ENCODE data around the gene CA9.
"Not testable (repeated sequence)": the region's sequence is repeated elsewhere in the genome, so short reads cannot be mapped to it uniquely, and the experiment has no call there.

Gene CA9

DNA sequence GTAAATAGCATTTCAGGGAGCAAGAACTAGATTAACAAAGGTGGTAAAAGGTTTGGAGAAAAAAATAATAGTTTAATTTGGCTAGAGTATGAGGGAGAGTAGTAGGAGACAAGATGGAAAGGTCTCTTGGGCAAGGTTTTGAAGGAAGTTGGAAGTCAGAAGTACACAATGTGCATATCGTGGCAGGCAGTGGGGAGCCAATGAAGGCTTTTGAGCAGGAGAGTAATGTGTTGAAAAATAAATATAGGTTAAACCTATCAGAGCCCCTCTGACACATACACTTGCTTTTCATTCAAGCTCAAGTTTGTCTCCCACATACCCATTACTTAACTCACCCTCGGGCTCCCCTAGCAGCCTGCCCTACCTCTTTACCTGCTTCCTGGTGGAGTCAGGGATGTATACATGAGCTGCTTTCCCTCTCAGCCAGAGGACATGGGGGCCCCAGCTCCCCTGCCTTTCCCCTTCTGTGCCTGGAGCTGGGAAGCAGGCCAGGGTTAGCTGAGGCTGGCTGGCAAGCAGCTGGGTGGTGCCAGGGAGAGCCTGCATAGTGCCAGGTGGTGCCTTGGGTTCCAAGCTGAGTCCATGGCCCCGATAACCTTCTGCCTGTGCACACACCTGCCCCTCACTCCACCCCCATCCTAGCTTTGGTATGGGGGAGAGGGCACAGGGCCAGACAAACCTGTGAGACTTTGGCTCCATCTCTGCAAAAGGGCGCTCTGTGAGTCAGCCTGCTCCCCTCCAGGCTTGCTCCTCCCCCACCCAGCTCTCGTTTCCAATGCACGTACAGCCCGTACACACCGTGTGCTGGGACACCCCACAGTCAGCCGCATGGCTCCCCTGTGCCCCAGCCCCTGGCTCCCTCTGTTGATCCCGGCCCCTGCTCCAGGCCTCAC, at the start of gene CA9:
CA9 (plus strand) TSS at position 797 of the 893 bp plus-strand sequence; CDS start at position 829, 32 bp downstream.
- no peak for DNase-seq

DNA sequence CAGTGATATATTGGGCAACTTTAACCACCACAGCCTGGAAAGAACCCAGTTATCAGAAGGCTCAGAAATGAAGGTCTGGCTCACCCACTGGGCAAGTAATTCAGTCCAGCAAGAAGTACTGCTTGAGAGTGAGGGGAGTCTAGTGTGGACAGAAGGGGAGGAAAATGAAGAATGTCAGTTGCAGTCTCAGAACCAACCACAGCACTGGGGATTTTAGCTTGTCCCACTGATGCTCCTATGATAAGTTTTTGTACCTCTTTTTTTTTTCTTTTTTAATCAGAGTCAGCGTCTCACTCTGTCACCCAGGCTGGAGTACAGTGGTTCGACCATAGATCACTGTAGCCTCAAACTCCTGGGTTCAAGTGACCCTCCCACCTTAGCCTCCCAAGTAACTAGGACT, 46.2 kb upstream of the CA9 start:
- DNase-seq: no peak

DNA sequence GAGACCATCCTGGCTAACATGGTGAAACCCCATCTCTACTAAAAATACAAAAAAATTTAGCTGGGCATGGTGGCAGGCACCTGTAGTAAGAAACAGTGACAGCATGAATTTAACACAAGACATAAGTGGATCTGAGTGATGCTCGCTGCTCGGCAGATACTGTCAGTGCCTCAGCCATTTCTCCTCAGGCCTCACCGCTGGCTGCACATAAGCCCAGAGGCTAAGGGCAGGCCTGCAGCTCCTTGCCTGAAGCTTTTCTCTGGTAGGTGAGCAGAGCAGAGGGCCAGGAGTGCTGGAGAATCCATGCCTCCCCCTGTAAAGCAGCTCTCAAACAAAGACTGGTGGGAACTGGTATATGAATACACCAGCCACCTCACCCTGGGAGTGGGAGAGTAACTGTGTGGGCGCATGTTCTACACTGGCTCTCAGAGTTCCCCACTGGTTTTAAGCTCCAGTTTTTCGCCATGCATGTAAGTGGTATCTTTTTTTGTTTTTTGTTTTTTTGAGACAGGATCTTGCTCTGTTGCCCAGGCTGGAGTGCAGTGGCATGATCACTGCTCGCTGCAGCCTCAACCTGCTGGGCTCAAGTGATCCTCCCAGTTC, 45.2 kb upstream of the CA9 start:
- no peak for DNase-seq

DNA sequence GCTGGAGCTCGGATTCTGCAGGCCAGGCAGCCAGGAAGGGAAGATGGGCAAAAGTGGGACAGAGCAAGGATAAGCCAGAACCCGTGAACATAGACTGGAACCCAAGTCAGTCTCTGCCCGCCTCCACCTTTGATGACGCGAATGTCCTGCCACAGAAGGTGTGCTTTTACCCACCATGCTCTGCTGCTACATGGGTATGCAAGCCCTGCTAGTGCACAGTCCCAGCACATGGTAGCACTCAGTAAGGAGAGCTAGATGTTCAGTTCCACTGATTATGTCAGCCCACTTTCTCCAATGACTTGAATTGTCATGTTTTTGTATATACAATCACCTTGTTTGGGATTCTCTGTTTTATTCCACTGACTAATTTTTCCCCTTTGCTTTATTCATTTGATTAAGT, 44.1 kb upstream of the CA9 start:
- DNase-seq: no peak

DNA sequence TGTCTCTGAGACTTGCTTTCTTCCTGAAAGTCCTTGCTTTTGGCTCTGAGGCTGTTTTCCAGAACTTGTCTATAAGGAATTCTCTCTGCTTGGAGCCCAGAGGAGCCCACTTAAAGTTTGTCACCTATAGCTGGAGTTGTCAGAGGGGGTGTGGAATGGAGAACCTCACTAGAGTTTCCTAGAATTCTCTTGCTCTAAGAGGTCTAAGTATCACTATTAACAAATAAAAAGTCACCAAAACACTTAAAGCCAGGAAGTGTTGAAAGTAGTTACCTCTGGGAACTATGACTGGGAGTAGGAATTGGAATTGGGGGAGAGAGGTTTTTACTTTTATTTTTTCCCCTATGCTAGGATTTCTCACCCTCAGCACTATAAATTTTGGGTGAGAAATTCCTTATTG, 38.0 kb upstream of the CA9 start:
- DNase-seq: no peak

DNA sequence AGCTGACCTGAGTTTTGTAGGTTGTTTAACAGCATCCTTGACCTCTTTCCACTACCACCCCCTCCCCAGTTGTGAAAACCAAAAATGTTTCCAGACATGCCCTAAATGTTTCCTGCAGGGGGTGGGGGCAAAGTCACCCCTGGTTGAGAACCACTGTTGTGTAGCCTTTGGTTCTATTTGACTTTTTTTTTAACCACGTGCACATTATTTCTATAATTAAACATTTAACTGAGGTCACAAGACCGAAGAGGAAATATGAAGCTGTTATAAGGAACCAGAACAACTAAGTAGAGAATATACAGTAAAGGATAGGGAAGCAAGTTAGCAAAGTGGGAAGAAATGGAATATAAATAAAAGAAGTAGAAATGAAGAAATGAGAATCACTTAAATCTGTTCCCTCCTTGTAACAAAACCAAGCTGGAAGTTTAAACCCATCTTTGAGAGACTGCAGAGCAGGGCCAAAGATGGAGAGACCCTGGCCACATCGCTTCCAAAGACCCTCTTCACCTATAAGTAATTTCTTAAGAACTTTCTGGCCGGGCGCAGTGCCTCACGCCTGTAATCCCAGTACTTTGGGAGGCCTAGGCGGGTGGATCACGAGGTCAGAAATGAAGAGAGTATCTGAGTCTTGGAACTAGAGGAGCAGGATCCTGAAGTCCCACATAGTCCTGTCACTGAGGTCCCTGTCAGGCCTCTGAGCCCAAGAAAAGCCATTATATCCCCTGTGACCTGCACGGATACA, 37.4 kb upstream of the CA9 start:
- DNase-seq: no peak

DNA sequence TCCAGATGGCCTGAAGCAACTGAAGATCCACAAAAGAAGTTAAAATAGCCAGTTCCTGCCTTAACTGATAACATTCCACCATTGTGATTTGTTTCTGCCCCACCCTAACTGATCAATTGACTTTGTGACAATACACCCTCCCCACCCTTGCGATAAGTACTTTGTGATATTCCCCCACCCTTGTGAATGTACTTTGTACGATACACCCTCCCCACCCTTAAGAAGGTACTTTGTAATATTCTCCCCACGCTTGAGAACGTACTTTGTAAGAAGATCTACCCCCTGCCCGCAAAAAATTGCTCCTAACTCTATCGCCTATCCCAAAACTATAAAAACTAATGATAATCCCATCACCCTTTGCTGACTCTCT, 36.9 kb upstream of the CA9 start:
- DNase-seq: not testable (repeated sequence)

DNA sequence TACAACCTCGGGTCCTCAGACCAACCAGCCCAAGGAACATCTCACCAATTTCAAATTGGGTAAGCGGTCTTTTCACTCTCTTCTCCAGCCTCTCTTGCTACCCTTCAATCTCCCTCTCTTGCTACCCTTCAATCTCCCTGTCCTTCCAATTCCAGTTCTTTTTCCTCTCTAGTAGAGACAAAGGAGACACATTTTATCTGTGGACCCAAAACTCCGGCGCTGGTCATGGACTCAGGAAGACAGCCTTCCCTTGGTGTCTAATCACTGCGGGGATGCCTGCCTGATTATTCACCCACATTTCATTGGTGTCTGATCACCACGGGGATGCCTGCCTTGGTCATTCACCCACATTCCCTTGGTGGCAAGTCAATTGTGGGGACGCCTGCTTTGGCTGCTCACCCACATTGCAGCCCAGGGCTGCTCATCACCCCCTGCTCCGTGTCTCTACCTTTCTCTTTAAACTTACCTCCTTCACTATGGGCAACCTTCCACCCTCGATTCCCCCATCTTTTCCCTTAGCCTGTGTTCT, 36.2 kb upstream of the CA9 start:
- not testable (repeated sequence) for DNase-seq

DNA sequence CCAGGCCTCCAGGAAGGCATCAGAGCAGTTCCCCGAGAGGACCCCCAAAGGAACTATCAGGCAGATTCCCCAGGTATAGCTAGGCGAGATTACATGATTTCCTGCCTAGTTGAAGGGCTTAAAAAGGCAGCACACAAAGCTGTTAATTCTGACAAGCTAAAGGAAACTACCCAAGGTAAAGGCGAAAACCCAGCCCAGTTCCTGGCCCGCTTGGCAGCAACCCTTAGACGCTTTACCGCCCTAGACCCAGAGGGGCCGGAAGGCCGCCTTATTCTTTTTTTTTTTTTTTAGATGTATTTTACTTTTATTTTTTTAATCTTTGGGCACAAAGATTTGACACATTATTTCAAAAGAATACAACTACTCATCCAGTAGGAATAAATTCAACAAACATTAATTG, 35.0 kb upstream of the CA9 start:
- DNase-seq: not testable (repeated sequence)

DNA sequence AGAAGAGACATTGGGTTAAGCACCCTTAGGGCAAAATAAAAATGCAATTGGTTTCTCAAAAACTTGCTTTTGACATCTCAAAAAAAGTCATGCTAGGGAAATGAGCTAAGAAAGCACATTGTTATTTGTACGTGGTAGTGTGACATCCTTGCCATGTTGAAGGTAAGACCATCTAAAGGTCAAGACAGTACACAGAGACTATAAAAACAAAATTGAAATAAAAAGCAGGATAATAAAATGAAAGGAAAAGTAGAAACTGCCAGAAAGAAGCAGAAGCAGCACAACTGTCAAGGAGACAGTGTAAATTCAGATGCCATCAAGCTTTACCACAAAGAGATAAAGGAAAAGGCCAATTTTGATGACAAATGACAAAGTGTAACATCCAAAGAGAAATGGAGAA, 34.5 kb upstream of the CA9 start:
- DNase-seq: not testable (repeated sequence)

DNA sequence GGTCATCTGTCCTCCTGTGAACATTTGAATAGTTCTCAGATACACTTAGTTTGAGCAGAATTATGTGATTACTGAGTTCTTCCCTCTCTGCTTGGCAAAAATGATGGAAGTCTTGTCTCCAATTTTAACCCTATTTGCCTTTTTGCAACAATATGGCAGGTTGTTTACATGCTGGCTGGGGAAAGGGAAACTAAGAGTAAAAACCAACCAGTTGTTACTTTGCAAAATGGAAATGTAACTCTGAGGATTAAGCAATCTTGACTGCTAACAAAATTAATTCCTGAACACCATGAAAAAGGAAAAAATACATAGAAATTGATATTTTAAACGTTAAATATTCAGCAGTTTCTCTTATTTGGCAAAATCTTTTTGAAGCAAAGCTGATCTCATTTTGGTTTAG, 34.1 kb upstream of the CA9 start:
- no peak for DNase-seq

DNA sequence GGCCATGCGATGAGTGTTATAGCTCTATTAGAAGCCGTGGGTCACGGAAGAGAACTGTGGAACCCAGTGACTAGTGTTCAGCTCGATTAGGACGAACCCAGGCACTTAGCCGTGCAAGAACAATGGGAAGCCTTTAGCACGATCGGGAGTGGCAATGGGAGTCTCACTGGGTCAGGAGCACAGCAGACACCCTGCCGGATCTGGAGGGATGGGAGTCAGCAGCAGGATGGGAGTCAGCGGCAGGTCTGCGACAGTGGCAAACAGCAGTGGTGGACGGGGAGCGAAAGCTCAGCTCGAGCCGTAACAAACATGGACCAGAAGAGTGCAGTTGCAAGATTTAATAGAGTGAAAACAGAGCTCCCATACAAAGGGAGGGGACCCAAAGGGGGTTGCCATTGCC, 33.3 kb upstream of the CA9 start:
- not testable (repeated sequence) for DNase-seq

DNA sequence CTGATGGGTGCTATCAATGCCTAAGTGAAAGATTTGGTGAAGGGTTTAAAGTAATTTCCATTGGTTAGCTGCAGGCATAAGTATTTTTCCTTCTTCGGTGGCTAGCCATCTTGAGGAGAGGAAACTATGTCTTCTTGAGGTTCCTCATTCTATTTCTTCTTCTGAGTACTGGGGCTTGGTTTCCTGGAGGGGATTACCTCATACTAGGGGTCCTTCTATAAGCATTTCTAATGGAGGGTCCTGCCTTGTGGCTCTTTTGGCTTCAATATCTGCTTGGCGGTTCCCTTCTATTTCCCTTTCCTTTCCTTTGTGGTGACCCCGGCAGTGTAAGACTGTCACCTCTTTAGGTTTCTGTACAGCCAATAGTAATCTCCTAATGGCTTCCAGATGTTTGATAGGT, 32.2 kb upstream of the CA9 start:
- DNase-seq: not testable (repeated sequence)

DNA sequence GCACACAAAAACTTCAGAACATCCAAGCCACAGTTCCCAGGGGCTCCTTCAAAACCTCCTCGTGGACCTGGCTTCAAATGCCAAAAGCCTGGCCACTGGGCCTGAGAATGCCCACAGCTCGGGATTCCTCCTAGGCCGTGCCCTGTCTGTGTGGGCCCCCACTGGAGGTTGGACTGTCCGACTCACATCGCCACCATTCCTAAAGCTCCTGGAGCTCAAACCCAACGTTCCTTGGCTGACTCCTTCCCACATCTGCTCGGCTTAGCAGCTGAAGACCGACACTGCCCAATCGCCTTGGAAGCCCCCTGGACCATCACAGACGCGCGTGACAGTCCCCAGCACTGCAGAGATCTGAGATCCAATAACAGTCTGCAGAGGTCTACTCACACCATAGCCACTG, 30.7 kb upstream of the CA9 start:
- no peak for DNase-seq

DNA sequence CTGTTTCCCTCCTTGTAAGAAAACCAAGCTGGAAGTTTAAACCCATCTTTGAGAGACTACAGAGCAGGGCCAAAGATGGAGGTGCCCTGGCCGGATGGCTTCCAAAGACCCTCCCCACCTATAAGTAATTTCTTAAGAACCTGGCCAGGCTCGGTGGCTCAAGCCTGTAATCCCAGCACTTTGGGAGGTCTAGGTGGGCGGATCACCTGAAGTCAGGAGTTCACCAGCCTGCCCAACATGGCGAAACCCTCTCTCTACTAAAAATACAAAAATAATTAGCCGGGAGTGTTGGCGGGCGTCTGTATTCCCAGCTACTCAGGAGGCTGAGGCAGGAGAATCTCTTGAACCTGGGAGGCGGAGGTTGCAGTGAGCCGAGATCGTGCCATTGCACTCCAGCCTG, 28.0 kb upstream of the CA9 start:
- DNase-seq: not testable (repeated sequence)

DNA sequence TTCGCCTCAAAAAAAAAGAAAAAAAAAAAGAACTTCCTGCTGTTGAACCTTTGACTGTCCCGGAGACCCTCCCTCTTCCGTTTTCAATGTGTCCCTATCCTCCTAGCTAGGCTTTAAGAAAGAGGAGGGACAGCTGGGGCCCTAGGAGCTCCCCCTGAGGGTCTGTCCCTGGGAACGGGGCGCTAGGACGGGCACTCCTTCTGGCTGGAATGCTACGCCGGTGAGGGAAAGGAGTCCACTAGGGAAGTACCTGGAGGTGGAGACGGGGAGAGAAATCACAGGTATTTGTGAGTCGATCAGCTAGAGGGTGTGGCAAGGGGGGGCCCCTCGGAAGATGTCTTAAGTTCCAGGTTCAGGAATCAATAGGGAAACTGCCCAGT, 27.6 kb upstream of the CA9 start:
- DNase-seq: no peak

DNA sequence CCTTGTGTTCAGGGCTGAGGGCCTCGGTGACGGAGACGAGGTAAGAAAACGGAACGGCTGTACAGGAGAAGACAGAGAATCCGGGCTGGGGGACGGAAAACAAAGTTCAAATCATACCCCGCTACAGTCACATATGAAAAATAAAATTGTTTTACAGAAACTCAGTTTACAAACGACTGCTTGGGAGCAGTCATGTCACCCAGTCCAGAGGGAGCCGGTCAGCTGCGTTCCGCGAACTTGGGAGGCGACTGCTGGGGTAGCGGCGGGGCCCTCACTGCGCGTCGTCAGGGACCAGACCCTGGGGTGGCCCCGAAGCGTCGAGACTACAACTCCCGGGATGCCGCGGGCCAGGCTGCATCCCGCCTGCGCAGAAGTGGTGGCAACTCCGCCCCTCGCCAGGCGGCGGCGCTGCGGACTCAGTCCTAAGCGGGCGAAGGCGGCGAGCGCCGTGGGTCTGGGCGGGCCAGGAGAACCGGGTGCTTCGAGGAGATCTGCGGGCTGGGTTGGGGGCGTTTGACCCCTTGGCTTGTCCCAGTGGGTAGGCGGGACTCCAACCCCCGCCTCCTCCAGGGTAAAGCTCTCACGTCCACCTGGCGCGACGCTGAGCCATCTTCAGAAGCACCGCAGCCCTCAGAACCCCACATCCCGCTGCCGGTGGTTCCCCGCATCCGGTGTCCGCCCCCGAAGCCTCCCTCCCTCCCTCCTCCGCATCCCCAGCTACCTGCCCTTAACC, 27.0 kb upstream of the CA9 start:
- DNase-seq: peak; percentile 89

DNA sequence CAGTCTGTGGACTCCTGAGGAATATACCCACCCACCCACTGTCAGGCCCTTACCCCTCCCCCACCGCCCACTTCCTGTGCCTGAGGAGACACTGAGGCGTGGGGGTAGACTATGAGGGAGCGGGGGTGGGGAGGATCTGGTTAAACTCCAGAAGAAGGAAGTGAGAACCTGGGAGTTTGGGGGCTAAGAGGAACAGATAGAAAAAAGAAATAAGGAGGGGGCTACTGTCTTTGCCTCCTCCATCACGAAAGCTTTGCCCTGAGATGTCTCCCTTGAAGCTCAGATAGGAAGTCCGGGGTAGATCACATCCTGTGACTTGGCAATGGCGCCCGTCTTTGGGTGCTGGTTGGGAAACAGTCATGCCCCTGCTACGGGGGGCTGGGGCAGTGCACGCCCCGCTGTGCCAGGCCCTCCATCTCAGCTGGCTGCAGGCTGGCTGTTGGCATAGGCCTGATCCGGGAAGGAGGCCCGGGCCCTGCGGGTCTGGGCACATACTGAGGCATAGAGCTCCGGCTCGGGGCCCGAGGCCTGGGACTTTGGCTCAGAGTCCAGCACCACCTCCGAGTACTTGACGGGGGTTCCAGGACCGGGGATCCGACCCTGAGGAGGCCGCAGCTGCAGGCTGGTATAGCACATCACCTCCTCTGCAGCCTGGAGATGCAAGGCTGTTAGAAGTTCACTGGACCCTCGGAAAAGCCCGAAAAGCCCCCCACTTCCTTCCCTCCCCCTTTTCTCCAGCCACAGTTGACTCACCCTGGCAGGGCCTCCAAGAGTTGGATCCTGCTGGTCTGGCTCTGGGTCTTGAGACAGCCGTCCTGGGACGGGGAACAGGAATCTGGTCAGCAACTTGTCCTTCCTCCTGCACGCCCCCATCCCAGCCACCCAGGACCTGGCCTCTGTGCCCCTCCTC, 24.0 kb upstream of the CA9 start:
- no peak for DNase-seq

DNA sequence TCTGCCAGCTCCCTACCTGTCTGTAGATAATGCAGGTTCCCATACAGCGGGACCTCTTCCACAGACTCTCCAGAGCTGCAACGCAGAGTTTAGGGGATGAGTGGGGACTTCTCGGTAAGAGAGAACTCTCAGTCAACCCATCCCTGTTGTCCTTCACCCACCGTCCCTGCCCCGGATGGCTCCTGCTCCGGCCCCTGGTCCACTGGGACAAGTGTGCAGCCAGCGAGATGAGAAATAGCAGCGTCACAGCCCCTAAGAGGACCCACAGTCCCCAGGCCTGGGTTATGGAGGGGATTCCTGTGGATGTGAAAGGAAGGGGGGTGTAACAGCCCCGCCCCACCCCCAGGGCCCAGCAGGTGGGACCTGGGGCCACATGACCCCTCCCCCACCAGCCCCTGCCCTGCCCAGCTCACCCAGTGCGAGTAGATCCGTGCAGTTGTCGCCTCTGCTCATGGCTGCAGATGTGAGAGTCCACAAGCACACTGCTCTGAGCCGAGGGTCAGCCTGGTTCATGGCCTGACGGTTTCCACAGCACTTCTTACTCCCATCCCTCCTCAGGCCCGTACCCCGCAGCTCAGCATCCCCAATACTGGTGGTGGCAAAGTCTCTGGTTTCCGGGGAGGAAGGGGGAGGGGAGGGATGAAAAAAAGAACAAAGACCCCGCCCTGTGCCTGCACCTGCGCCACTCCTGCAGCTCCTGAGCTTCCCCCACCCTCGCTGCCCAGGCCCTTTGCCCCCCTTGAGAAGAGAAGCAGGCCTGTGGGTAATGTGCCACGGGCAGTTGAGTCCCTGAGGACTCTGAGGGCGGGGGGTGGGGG, 23.2 kb upstream of the CA9 start, which contains the start of gene SIT1:
SIT1 (minus strand) TSS at position 591 of the 818 bp plus-strand sequence; CDS start at position 513, 78 bp downstream.
- DNase-seq: no peak

DNA sequence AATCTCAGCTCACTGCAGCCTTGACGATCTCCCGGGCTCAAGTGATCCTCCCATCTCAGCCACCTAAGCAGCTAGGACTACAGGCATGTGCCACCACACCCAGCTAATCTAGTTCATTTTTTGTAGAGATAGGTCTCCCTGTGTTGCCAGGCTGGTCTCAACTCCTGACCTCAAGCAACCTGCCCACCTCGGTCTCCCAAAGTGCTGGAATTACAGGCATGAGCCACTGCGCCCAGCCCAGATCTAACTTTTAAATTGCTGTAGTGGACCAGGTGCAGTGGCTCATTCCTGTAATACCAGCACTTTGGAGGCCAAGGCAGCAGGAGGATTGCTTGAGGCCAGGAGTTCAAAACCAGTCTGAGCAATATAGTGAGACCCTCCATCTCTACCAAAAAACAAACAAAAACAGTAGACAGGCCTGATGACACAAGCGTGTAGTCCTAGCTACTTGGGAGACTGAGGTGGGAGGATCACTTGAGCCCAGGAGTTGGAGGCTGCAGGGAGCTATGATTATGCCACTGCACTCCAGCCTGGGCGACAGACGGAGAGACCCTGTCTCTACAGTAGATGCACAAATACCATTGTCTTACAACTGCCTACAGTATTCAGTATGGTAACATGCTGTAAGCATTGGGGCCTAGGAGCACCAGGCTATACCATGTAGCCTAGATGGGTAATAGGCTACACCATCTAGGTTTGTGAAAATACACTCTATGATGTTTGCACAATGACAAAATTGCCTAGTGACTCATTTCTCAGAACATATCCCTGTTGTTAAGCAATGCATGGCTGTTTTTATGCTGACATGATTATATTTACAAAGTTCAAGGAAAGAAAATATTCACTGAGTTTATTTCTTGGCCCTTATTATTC, 21.5 kb upstream of the CA9 start:
- peak; percentile 77 for DNase-seq

All from HCEC 1CT (cell line).